H9 (cell line): Measurements from ENCODE around the gene IRS2. TPM values are rescaled to one million over a fixed set of nuclear protein-coding genes. Genes with fewer than 3 reads are reported as not detected.

ENCODE experiments used
- DNase-seq: peaks from one replicate; pipeline ENCODE4 v3.0.0-alpha.2; 2017
- H2AFZ ChIP-seq: one replicate; pipeline ENCODE4 v1.6.1; 2013; ENCODE audit warnings: mild to moderate bottlenecking, low read length, control low read depth, moderate library complexity
- H2AK5ac ChIP-seq: 2 replicates; pipeline ENCODE4 v1.6.1; 2013; ENCODE audit warnings: low read length, control low read depth, mixed read lengths; ENCODE audit not compliant: insufficient read length
- H2BK120ac ChIP-seq: one replicate; pipeline ENCODE4 v1.6.1; 2013; ENCODE audit warnings: low read depth, mild to moderate bottlenecking, low read length, control low read depth, inconsistent platforms; ENCODE audit not compliant: poor library complexity, severe bottlenecking
- H2BK12ac ChIP-seq: 2 replicates; pipeline ENCODE4 v1.6.1; 2013; ENCODE audit warnings: low read length, control low read depth, mixed read lengths, low read depth; ENCODE audit not compliant: insufficient read length
- H2BK15ac ChIP-seq: 2 replicates; pipeline ENCODE4 v1.6.1; 2013; ENCODE audit warnings: low read depth, low read length, control low read depth
- H2BK20ac ChIP-seq: one replicate; pipeline ENCODE4 v1.6.1; 2013; ENCODE audit warnings: low read depth, mild to moderate bottlenecking, low read length, control low read depth, inconsistent platforms; ENCODE audit not compliant: poor library complexity, severe bottlenecking
- H2BK5ac ChIP-seq: 2 replicates; pipeline ENCODE4 v1.6.1; 2013; ENCODE audit warnings: low read length, control low read depth, mixed read lengths; ENCODE audit not compliant: insufficient read length
- H3K14ac ChIP-seq: 2 replicates; pipeline ENCODE4 v1.6.1; 2013; ENCODE audit warnings: low read length, control low read depth; ENCODE audit not compliant: insufficient read depth
- H3K18ac ChIP-seq: 2 replicates; pipeline ENCODE4 v1.6.1; 2013; ENCODE audit warnings: low read depth, mild to moderate bottlenecking, mixed read lengths, low read length, control low read depth; ENCODE audit not compliant: insufficient read length
- H3K23ac ChIP-seq: 2 replicates; pipeline ENCODE4 v1.6.1; 2013; ENCODE audit warnings: low read length, control low read depth, mixed read lengths, low read depth; ENCODE audit not compliant: insufficient read length
- H3K23me2 ChIP-seq: 2 replicates; pipeline ENCODE4 v1.6.1; 2013; ENCODE audit warnings: low read depth, mild to moderate bottlenecking, mixed read lengths, low read length, control low read depth; ENCODE audit not compliant: insufficient read length, poor library complexity, severe bottlenecking
- H3K27ac ChIP-seq: 2 replicates; pipeline ENCODE4 v1.5.1; 2013; ENCODE audit warnings: low read length, control low read depth, mixed read lengths, low read depth; ENCODE audit not compliant: insufficient read length
- H3K27me3 ChIP-seq: 2 replicates; pipeline ENCODE4 v1.6.1; 2013; ENCODE audit warnings: low read length, control low read depth, inconsistent platforms; ENCODE audit not compliant: insufficient read depth
- H3K4ac ChIP-seq: 2 replicates; pipeline ENCODE4 v1.6.1; 2013; ENCODE audit warnings: low read depth, mild to moderate bottlenecking, control low read depth, inconsistent platforms, low read length, moderate library complexity
- H3K4me1 ChIP-seq: 2 replicates; pipeline ENCODE4 v1.6.1; 2013; ENCODE audit warnings: low read length, control low read depth, inconsistent platforms; ENCODE audit not compliant: insufficient read depth
- H3K4me2 ChIP-seq: 2 replicates; pipeline ENCODE4 v1.6.1; 2013; ENCODE audit warnings: low read length, control low read depth, mixed read lengths; ENCODE audit not compliant: insufficient read length, insufficient read depth
- H3K56ac ChIP-seq: 2 replicates; pipeline ENCODE4 v1.6.1; 2013; ENCODE audit warnings: low read depth, mild to moderate bottlenecking, mixed read lengths, low read length, control low read depth; ENCODE audit not compliant: insufficient read length
- H3K79me1 ChIP-seq: 2 replicates; pipeline ENCODE4 v1.6.1; 2013; ENCODE audit warnings: low read depth, mild to moderate bottlenecking, moderate library complexity, low read length, control low read depth, inconsistent platforms; ENCODE audit not compliant: insufficient read depth, poor library complexity, severe bottlenecking
- H3K79me2 ChIP-seq: 2 replicates; pipeline ENCODE4 v1.6.1; 2013; ENCODE audit warnings: low read length, control low read depth, inconsistent platforms; ENCODE audit not compliant: insufficient read depth
- H3K9ac ChIP-seq: 2 replicates; pipeline ENCODE4 v1.6.1; 2013; ENCODE audit warnings: low read length, control low read depth, mixed read lengths; ENCODE audit not compliant: insufficient read length; ENCODE audit errors: extremely low read depth
- H3K9me3 ChIP-seq: one replicate; pipeline ENCODE4 v1.6.1; 2013; ENCODE audit warnings: low read depth, low read length, inconsistent platforms; ENCODE audit not compliant: control insufficient read depth
- H3T11ph ChIP-seq: one replicate; pipeline ENCODE4 v1.6.1; 2013; ENCODE audit warnings: mild to moderate bottlenecking, low read length, control low read depth, inconsistent platforms
- H4K20me1 ChIP-seq: one replicate; pipeline ENCODE4 v1.6.1; 2013; ENCODE audit not compliant: control insufficient read depth, insufficient read length, insufficient read depth
- H4K5ac ChIP-seq: 2 replicates; pipeline ENCODE4 v1.6.1; 2013; ENCODE audit warnings: low read depth, mild to moderate bottlenecking, mixed read lengths, low read length, control low read depth; ENCODE audit not compliant: insufficient read length
- H4K8ac ChIP-seq: replicated peaks from 2 replicates; pipeline ENCODE4 v1.6.1; 2013; ENCODE audit warnings: low read length, control low read depth, mixed read lengths, low read depth; ENCODE audit not compliant: insufficient read length
- H4K91ac ChIP-seq: 2 replicates; pipeline ENCODE4 v1.6.1; 2013; ENCODE audit warnings: low read depth, mild to moderate bottlenecking, moderate library complexity, mixed read lengths, low read length, control low read depth; ENCODE audit not compliant: insufficient read length
- H3K27ac Mint-ChIP-seq, 3 experiments: 2 replicates in 2 of 3; 3 replicates in 1 of 3; pipeline ENCODE4 v1.8.0; 2020 to 2021; ENCODE audit warnings: mixed read lengths in 3 of 3, mild to moderate bottlenecking in 1 of 3, moderate library complexity in 1 of 3
- H3K27me3 Mint-ChIP-seq: 2 replicates; pipeline ENCODE4 v1.8.0; 2021; ENCODE audit warnings: low read depth, mild to moderate bottlenecking, moderate library complexity, mixed read lengths
- H3K36me3 Mint-ChIP-seq, 3 experiments: 2 replicates in 2 of 3; 3 replicates in 1 of 3; pipeline ENCODE4 v1.8.0; 2020 to 2021; ENCODE audit warnings: low read depth in 3 of 3, mixed read lengths in 3 of 3; ENCODE audit not compliant: insufficient read depth in 1 of 3
- H3K4me1 Mint-ChIP-seq, 2 experiments: 2 replicates each; pipeline ENCODE4 v1.8.0; 2020; ENCODE audit warnings: mixed read lengths in 2 of 2
- H3K4me3 Mint-ChIP-seq, 2 experiments: 2 replicates in 1 of 2; 3 replicates in 1 of 2; pipeline ENCODE4 v1.8.0; 2020 to 2021; ENCODE audit warnings: mild to moderate bottlenecking in 2 of 2, mixed read lengths in 2 of 2, moderate library complexity in 1 of 2
- H3K9me3 Mint-ChIP-seq, 2 experiments: 2 replicates in 1 of 2; 3 replicates in 1 of 2; pipeline ENCODE4 v1.8.0; 2020; ENCODE audit warnings: mild to moderate bottlenecking in 2 of 2, mixed read lengths in 2 of 2, moderate library complexity in 1 of 2
- WGBS: extraction: QIAGEN DNeasy Blood & Tissue Kit; methylation state at CpG from one replicate; pipeline ENCODE4 v1.1.7; 2013; ENCODE audit warnings: missing lambda C conversion rate, low lambda C conversion rate, mixed read lengths; ENCODE audit not compliant: insufficient read length; ENCODE audit errors: extremely low coverage; 5-methylcytosine and 5-hydroxymethylcytosine counted together
- total RNA-seq: library from RNA; stranded (reverse); gene quantifications from 2 replicates; pipeline ENCODE4 v1.2.1, GENCODE V29; 2021
- TF ChIP-seq, protein P1 (sequence below): fragments of 200-600 bp; sonication (generic); conservative IDR thresholded peaks from 3 replicates; pipeline ENCODE4 v1.8.0; 2021; ENCODE audit warnings: antibody characterized with exemption, mild to moderate bottlenecking

The IRS2 gene
- total RNA-seq, 1 experiment from 2014 or later: 10.1 TPM

DNA sequence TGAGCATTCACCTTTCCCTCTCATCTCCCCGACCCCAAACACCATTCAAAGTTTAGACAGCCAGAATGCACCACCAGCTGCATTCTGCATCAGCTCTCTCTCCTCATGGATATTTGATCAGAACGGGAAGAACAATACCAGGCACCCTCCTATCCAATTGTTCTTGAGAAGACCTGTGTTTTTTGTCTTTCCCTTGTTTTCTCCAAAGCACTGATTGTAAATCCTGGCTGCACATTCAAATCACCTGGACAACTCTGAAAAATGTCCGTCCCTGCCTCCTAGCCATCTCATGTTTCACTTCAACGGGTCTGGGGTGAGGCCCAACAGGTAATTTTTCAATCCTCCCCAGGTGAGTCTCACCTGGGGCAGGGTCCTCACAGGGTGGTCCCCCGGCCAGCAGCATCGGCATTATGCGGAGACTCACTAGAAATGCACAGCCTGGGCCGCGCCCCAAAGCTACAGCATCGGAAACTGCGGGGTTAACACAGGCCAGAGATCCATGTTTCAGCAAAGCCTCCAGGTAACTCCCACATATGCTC is 5.5 kb downstream of the IRS2 start:
- Histone ChIP-seq H2BK5ac (no peak overlapping the region), H3K27ac (no peak overlapping the region), H3K23ac (no peak overlapping the region), H2AFZ (no peak overlapping the region), H2BK15ac (no peak overlapping the region), H2BK120ac (no peak overlapping the region), H2BK12ac (no peak overlapping the region), H4K8ac (no peak overlapping the region), H3K79me1 (peaks cover 3% of the 10 kb centered on the region), H4K5ac (no peak overlapping the region), H3K9ac (no peak overlapping the region), H3T11ph (no peak overlapping the region), H2BK20ac (no peak overlapping the region), H3K14ac (no peak overlapping the region), H3K4me2 (peak overlapping the region; percentile 17), H3K4ac (no peak overlapping the region), H3K56ac (no peak overlapping the region), H3K18ac (no peak overlapping the region), H3K4me1 (peaks cover 9% of the 10 kb centered on the region; the same call in 1 of the 2 replicates), H4K91ac (no peak overlapping the region), H2AK5ac (no peak overlapping the region), H3K23me2 (peaks cover 16% of the 10 kb centered on the region), H4K20me1 (peaks cover 4% of the 10 kb centered on the region), H3K27me3 (no peaks in the 10 kb centered on the region), H3K9me3 (no peaks in the 10 kb centered on the region), H3K79me2 (peaks cover 7% of the 10 kb centered on the region; the same call in 1 of the 2 replicates)
- peaks cover 36 to 40% of the 10 kb centered on the region in 2 experiments for H3K4me1 Mint-ChIP-seq
- WGBS: no CpG with 5 or more reads among the region's 11 CpGs
- H3K27me3 Mint-ChIP-seq: peaks cover 2% of the 10 kb centered on the region
- H3K4me3 Mint-ChIP-seq: peak overlapping the region; percentile 17 to 61; a peak in 4 of 5 replicates
- DNase-seq: no peak
- no peaks in the 10 kb centered on the region for H3K9me3 Mint-ChIP-seq
- H3K27ac Mint-ChIP-seq: peak overlapping the region in 2 of 3 experiments; percentile 2 to 23; a peak in 1 of 7 replicates
- H3K36me3 Mint-ChIP-seq: peaks cover 12 to 21% (median 16%) of the 10 kb centered on the region in 3 experiments; a peak in 6 of 7 replicates
- TF ChIP-seq, protein P1, sequence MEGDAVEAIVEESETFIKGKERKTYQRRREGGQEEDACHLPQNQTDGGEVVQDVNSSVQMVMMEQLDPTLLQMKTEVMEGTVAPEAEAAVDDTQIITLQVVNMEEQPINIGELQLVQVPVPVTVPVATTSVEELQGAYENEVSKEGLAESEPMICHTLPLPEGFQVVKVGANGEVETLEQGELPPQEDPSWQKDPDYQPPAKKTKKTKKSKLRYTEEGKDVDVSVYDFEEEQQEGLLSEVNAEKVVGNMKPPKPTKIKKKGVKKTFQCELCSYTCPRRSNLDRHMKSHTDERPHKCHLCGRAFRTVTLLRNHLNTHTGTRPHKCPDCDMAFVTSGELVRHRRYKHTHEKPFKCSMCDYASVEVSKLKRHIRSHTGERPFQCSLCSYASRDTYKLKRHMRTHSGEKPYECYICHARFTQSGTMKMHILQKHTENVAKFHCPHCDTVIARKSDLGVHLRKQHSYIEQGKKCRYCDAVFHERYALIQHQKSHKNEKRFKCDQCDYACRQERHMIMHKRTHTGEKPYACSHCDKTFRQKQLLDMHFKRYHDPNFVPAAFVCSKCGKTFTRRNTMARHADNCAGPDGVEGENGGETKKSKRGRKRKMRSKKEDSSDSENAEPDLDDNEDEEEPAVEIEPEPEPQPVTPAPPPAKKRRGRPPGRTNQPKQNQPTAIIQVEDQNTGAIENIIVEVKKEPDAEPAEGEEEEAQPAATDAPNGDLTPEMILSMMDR: no peak
